ENCODE measurements around the gene SEL1L3. TPM values are rescaled to one million over a fixed set of nuclear protein-coding genes. Genes with fewer than 3 reads are reported as not detected.

Gene SEL1L3
- total and polyA plus RNA-seq, 2 donors from 2014 or later, result 8.2 to 60.3 TPM

DNA sequence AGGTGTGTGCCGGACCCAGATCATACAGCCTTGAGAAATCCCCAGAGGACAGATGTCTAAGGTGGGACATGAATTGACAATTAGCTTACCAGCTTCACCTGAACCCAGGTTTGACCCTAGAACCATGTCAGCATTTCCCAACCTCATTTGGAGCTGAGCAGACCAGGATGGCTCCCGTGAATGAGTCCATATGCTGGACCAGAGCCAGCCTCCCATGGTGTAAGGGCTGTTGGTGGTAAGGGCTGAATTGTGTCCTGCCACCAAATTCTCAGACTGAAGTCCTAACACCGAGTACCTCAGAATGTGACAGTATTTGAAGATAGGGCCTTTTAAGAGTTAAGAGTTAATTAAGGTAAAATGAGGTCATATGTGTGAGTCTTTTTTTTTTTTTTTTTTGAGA, 118.8 kb downstream of the SEL1L3 start:
- TF ChIP-seq, protein P1, sequence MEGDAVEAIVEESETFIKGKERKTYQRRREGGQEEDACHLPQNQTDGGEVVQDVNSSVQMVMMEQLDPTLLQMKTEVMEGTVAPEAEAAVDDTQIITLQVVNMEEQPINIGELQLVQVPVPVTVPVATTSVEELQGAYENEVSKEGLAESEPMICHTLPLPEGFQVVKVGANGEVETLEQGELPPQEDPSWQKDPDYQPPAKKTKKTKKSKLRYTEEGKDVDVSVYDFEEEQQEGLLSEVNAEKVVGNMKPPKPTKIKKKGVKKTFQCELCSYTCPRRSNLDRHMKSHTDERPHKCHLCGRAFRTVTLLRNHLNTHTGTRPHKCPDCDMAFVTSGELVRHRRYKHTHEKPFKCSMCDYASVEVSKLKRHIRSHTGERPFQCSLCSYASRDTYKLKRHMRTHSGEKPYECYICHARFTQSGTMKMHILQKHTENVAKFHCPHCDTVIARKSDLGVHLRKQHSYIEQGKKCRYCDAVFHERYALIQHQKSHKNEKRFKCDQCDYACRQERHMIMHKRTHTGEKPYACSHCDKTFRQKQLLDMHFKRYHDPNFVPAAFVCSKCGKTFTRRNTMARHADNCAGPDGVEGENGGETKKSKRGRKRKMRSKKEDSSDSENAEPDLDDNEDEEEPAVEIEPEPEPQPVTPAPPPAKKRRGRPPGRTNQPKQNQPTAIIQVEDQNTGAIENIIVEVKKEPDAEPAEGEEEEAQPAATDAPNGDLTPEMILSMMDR (IDR thresholded peaks at IDR 0.05; ENCODE audit: borderline replicate concordance, extremely low read depth, insufficient read depth), result no peak
- Histone ChIP-seq H3K27ac (ENCODE audit: low read depth in 2 of 2, low read length in 2 of 2) (no peak overlapping the region), H3K9ac (ENCODE audit: low read length in 3 of 3) (no peak overlapping the region), H3K4me3 (ENCODE audit: low read length in 3 of 3) (no peak overlapping the region), H3K4me1 (ENCODE audit: control insufficient read depth in 2 of 3, insufficient read depth in 2 of 3, low read depth in 1 of 3, low read length in 3 of 3) (no peaks in the 10 kb centered on the region), H3K9me3 (ENCODE audit: control insufficient read depth in 2 of 3, insufficient read depth in 1 of 3, low read length in 3 of 3) (no peaks in the 10 kb centered on the region), H3K36me3 (ENCODE audit: control insufficient read depth in 2 of 3, insufficient read depth in 3 of 3, low read length in 3 of 3) (no peaks in the 10 kb centered on the region), H3K27me3 (ENCODE audit: control insufficient read depth, insufficient read depth, low read length) (no peaks in the 10 kb centered on the region)
- intact Hi-C loops (cut with DNase I), result no loop called here
- DNase-seq (no peak), FAIRE-seq (no peak)

DNA sequence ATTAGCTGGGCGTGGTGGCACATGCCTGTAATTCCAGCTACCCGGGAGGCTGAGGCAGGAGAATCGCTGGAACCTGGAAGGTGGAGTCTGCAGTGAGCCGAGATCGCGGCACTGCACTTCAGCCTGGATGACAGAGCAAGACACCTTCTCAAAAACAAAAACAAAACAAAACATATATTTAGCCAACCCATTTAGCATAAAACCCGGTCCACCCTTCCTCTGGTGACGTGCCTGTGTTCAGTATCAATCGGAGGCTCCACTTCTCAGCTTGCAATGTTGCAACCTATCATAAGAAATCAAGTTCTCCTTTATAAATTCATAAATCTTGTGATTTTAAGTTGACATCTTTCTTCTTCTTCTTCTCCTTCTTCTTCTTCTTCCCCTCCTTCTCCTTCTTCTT, 133.2 kb downstream of the SEL1L3 start:
- Histone ChIP-seq H3K27me3 (ENCODE audit: control insufficient read depth, insufficient read depth, low read length) (no peaks in the 10 kb centered on the region), H3K4me1 (ENCODE audit: control insufficient read depth in 2 of 3, insufficient read depth in 2 of 3, low read depth in 1 of 3, low read length in 3 of 3) (no peaks in the 10 kb centered on the region), H3K36me3 (ENCODE audit: control insufficient read depth in 2 of 3, insufficient read depth in 3 of 3, low read length in 3 of 3) (no peaks in the 10 kb centered on the region), H3K4me3 (ENCODE audit: low read length in 3 of 3) (no peak overlapping the region), H3K9me3 (ENCODE audit: control insufficient read depth in 2 of 3, insufficient read depth in 1 of 3, low read length in 3 of 3) (no peaks in the 10 kb centered on the region), H3K9ac (ENCODE audit: low read length in 3 of 3) (no peak overlapping the region), H3K27ac (ENCODE audit: low read depth in 2 of 2, low read length in 2 of 2) (no peak overlapping the region)
- FAIRE-seq (no peak), DNase-seq (no peak)
- TF ChIP-seq, protein P1 (IDR thresholded peaks at IDR 0.05; ENCODE audit: borderline replicate concordance, extremely low read depth, insufficient read depth), result no peak
- intact Hi-C loops (cut with DNase I), result no loop called here

DNA sequence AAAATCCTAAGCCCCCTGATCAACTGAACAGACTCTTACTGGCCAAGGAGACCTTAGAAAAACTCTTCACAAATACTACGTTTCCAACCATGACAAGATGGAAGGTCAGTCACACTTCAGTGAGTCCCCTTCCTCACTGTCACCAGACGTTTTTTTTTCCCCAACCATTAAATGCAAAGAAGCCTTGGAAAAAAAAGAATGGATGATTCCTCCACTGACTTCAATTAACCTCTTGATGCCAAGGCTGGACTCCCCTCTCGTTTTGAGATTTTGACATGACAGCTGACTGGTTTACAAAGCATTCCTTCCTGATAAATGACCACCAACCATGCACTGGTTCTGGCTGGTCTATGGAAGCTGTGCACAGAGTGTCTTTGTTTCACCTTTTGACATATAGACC, 133.9 kb downstream of the SEL1L3 start:
- no peaks in the 10 kb centered on the region for H3K9me3 ChIP-seq (ENCODE audit: control insufficient read depth in 2 of 3, insufficient read depth in 1 of 3, low read length in 3 of 3)
- H3K27ac ChIP-seq (ENCODE audit: low read depth in 2 of 2, low read length in 2 of 2), result no peak overlapping the region
- no peak overlapping the region for H3K4me3 ChIP-seq (ENCODE audit: low read length in 3 of 3)
- H3K36me3 ChIP-seq (ENCODE audit: control insufficient read depth in 2 of 3, insufficient read depth in 3 of 3, low read length in 3 of 3), result no peaks in the 10 kb centered on the region
- TF ChIP-seq, protein P1 (IDR thresholded peaks at IDR 0.05; ENCODE audit: borderline replicate concordance, extremely low read depth, insufficient read depth), result no peak
- H3K4me1 ChIP-seq (ENCODE audit: control insufficient read depth in 2 of 3, insufficient read depth in 2 of 3, low read depth in 1 of 3, low read length in 3 of 3), result no peaks in the 10 kb centered on the region
- no peaks in the 10 kb centered on the region for H3K27me3 ChIP-seq (ENCODE audit: control insufficient read depth, insufficient read depth, low read length)
- no peak overlapping the region for H3K9ac ChIP-seq (ENCODE audit: low read length in 3 of 3)
- DNase-seq (peak in 2 of 5 donors; percentile 54 to 68), FAIRE-seq (no peak)
- intact Hi-C loops (cut with DNase I), result no loop called here

Measured in kidney (tissue), 14 donors.